ENCODE results near the gene ECT2L.

DNA sequence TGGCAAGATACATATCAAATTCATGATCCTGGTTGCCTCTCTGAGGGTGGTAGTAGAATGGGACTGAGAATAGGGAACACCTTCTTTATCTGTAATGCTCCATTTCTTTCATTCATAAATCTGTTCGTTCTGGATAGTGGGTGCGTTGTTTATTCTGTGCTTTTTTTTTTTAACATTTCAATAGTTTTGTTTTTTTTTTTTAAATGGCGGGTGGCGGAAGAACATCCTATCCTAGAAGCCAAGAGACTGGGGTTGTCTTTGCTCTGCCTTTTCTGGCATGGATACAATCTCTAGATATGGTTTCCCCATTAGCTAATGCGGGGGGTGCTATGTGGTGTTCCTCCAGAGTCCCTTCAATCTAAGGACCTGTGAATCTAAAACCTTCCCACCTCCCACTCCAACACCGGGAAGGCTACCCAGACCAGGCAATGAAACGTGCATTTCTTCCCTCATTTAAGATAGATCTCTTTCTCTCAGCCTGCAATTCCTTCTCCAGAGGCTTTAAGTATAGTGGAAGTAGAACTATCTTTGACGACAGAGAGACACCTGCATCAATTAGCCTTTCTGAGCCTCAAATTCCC lies 23.2 kb upstream of the ECT2L start:
- TF ChIP-seq, protein P1, sequence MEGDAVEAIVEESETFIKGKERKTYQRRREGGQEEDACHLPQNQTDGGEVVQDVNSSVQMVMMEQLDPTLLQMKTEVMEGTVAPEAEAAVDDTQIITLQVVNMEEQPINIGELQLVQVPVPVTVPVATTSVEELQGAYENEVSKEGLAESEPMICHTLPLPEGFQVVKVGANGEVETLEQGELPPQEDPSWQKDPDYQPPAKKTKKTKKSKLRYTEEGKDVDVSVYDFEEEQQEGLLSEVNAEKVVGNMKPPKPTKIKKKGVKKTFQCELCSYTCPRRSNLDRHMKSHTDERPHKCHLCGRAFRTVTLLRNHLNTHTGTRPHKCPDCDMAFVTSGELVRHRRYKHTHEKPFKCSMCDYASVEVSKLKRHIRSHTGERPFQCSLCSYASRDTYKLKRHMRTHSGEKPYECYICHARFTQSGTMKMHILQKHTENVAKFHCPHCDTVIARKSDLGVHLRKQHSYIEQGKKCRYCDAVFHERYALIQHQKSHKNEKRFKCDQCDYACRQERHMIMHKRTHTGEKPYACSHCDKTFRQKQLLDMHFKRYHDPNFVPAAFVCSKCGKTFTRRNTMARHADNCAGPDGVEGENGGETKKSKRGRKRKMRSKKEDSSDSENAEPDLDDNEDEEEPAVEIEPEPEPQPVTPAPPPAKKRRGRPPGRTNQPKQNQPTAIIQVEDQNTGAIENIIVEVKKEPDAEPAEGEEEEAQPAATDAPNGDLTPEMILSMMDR (conservative IDR thresholded peaks at IDR 0.05; ENCODE audit: low read depth, low read length): no peak
- TF ChIP-seq CEBPB (IDR thresholded peaks at IDR 0.05; ENCODE audit: low read depth, low read length) (no peak), MXI1 (IDR thresholded peaks at IDR 0.05; ENCODE audit: borderline replicate concordance, low read depth, low read length) (no peak)
